ACC112 (cell line): ENCODE measurements around the gene EIF1AD.
"Not testable (repeated sequence)": the region's sequence is repeated elsewhere in the genome, so short reads cannot be mapped to it uniquely, and the experiment has no call there.

Experiments used
- H2AFZ ChIP-seq: fragments of 200-600 bp; sonication (generic); one replicate; pipeline ENCODE4 v1.6.0; 2017; ENCODE audit warnings: antibody characterized with exemption, low read length; ENCODE audit not compliant: unreplicated experiment
- H3K27ac ChIP-seq: fragments of 200-600 bp; sonication (generic); 2 replicates; pipeline ENCODE4 v1.5.1; 2014; ENCODE audit warnings: low read depth, mild to moderate bottlenecking, antibody characterized with exemption, low read length, moderate library complexity
- H3K27me3 ChIP-seq: fragments of 200-600 bp; sonication (generic); 2 replicates; pipeline ENCODE4 v1.6.1; 2014; ENCODE audit warnings: mild to moderate bottlenecking, antibody characterized with exemption, low read length, moderate library complexity, mixed read lengths; ENCODE audit not compliant: insufficient read depth
- H3K36me3 ChIP-seq: fragments of 200-600 bp; sonication (generic); 2 replicates; pipeline ENCODE4 v1.6.1; 2016; ENCODE audit warnings: mild to moderate bottlenecking, antibody characterized with exemption, low read length, moderate library complexity, mixed read lengths; ENCODE audit not compliant: insufficient read depth
- H3K4me1 ChIP-seq: fragments of 200-600 bp; sonication (generic); one replicate; pipeline ENCODE4 v1.6.1; 2016; ENCODE audit warnings: low read length, mixed read lengths; ENCODE audit not compliant: insufficient read depth, unreplicated experiment, control insufficient read depth
- H3K4me3 ChIP-seq: fragments of 200-600 bp; sonication (generic); 2 replicates; pipeline ENCODE4 v1.5.1; 2014; ENCODE audit warnings: mild to moderate bottlenecking, low read depth, low read length
- H3K79me2 ChIP-seq: fragments of 200-600 bp; sonication (generic); one replicate; pipeline ENCODE4 v1.6.0; 2016; ENCODE audit warnings: low read length; ENCODE audit not compliant: control insufficient read depth, unreplicated experiment, insufficient read depth

Gene EIF1AD

GRCh38 chr11:65951641-65952040 lies 50.3 kb downstream of the EIF1AD start:
- not testable (repeated sequence) for H3K27me3 ChIP-seq, H3K27ac ChIP-seq, H3K36me3 ChIP-seq, H2AFZ ChIP-seq, H3K4me1 ChIP-seq, H3K79me2 ChIP-seq, H3K4me3 ChIP-seq

GRCh38 chr11:65950711-65951110 lies 51.2 kb downstream of the EIF1AD start:
- H3K36me3 ChIP-seq, H3K27me3 ChIP-seq: not testable (repeated sequence)

GRCh38 chr11:65947603-65948125 lies 54.3 kb downstream of the EIF1AD start:
- Histone ChIP-seq H3K27me3 (no peaks in the 10 kb centered on the region), H3K79me2 (no peaks in the 10 kb centered on the region), H3K4me1 (no peaks in the 10 kb centered on the region), H3K27ac (no peak overlapping the region), H2AFZ (no peak overlapping the region), H3K36me3 (no peaks in the 10 kb centered on the region), H3K4me3 (no peak overlapping the region)

More at GRCh38 chr11:65950711-65951110, 51.2 kb downstream of the EIF1AD start:
- not testable (repeated sequence) for H3K27ac ChIP-seq, H3K4me3 ChIP-seq, H2AFZ ChIP-seq, H3K79me2 ChIP-seq, H3K4me1 ChIP-seq

GRCh38 chr11:65947133-65947532 lies 54.8 kb downstream of the EIF1AD start:
- Histone ChIP-seq H3K36me3 (no peaks in the 10 kb centered on the region), H3K27ac (no peak overlapping the region), H2AFZ (no peak overlapping the region), H3K79me2 (no peaks in the 10 kb centered on the region), H3K4me3 (no peak overlapping the region), H3K4me1 (no peaks in the 10 kb centered on the region), H3K27me3 (no peaks in the 10 kb centered on the region)

- Histone ChIP-seq H2AFZ (no peak overlapping the region), H3K27ac (no peak overlapping the region), H3K4me3 (no peak overlapping the region), H3K27me3 (no peaks in the 10 kb centered on the region), H3K4me1 (peaks cover 3% of the 10 kb centered on the region), H3K79me2 (no peaks in the 10 kb centered on the region), H3K36me3 (no peaks in the 10 kb centered on the region)
Measured at GRCh38 chr11:65946655-65947054, 55.3 kb downstream of the EIF1AD start.
